Astrocyte (in vitro differentiated cells and primary cell): ENCODE data around the gene CXCL14.
"Not testable (repeated sequence)": the region's sequence is repeated elsewhere in the genome, so short reads cannot be mapped to it uniquely, and the experiment has no call there.

ENCODE experiments used
- CTCF ChIP-seq: IDR thresholded peaks from 2 replicates; pipeline ENCODE4 v1.5.1; 2011; ENCODE audit warnings: low read depth, mild to moderate bottlenecking, inconsistent platforms, low read length, moderate library complexity; ENCODE audit not compliant: insufficient read depth
- EZH2 ChIP-seq: IDR thresholded peaks from 2 replicates; pipeline ENCODE4 v1.6.1; 2012; ENCODE audit warnings: mild to moderate bottlenecking, low read length, inconsistent platforms; ENCODE audit not compliant: insufficient read depth

- TF ChIP-seq EZH2, CTCF: not testable (repeated sequence)
Observed at GRCh38 chr5:135529576-135529975, 49.2 kb downstream of the CXCL14 start.
